Esophagus muscularis mucosa (tissue), 3 donors: Measurements from ENCODE around the gene HK3.

Source experiments
- POLR2A ChIP-seq: fragments of 450-650 bp; IDR thresholded peaks from one replicate; pipeline ENCODE4 v1.6.1; 2017; ENCODE audit warnings: antibody characterized with exemption, moderate library complexity, mild to moderate bottlenecking, low read depth
- POLR2AphosphoS5 ChIP-seq, 2 donors: sonication (generic); formaldehyde crosslinking; IDR thresholded peaks; one replicate each; pipeline ENCODE4 v1.6.1; 2017; ENCODE audit warnings: antibody characterized with exemption in 2 of 2
- TF ChIP-seq, protein P1 (sequence below), 3 experiments: fragments of 200-600 bp in 2 of 3; fragments of 450-650 bp in 1 of 3; sonication (generic) in 2 of 3; IDR thresholded peaks; one replicate each; pipeline ENCODE4 v1.5.1; 2017 to 2019; ENCODE audit warnings: antibody characterized with exemption in 3 of 3, mild to moderate bottlenecking in 2 of 3, moderate library complexity in 1 of 3

- TF ChIP-seq POLR2A (no peak), POLR2AphosphoS5 (IDR thresholded peaks at IDR 0.05) (no peak)
- TF ChIP-seq, protein P1, sequence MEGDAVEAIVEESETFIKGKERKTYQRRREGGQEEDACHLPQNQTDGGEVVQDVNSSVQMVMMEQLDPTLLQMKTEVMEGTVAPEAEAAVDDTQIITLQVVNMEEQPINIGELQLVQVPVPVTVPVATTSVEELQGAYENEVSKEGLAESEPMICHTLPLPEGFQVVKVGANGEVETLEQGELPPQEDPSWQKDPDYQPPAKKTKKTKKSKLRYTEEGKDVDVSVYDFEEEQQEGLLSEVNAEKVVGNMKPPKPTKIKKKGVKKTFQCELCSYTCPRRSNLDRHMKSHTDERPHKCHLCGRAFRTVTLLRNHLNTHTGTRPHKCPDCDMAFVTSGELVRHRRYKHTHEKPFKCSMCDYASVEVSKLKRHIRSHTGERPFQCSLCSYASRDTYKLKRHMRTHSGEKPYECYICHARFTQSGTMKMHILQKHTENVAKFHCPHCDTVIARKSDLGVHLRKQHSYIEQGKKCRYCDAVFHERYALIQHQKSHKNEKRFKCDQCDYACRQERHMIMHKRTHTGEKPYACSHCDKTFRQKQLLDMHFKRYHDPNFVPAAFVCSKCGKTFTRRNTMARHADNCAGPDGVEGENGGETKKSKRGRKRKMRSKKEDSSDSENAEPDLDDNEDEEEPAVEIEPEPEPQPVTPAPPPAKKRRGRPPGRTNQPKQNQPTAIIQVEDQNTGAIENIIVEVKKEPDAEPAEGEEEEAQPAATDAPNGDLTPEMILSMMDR (IDR thresholded peaks at IDR 0.05): no peak
These were observed 33.2 kb downstream of the HK3 start for GRCh38 chr5:176865964-176866363.
